GM12891 (cell line): ENCODE measurements around the gene AK4.

Experiments used
- PAX5 ChIP-seq: IDR thresholded peaks from 2 replicates; pipeline ENCODE4 v1.6.1; 2011; ENCODE audit warnings: low read length, moderate library complexity, mild to moderate bottlenecking; ENCODE audit not compliant: insufficient read depth, severe bottlenecking
- POLR2A ChIP-seq: IDR thresholded peaks from 2 replicates; pipeline ENCODE4 v1.6.1; 2011; ENCODE audit warnings: low read depth, low read length, control low read depth
- POLR2AphosphoS5 ChIP-seq: IDR thresholded peaks from 2 replicates; pipeline ENCODE4 v1.6.1; 2011; ENCODE audit warnings: low read depth, low read length, control low read depth
- POU2F2 ChIP-seq: IDR thresholded peaks from 2 replicates; pipeline ENCODE4 v1.6.1; 2011; ENCODE audit warnings: low read depth, mild to moderate bottlenecking, control low read depth, low read length, moderate library complexity
- SPI1 ChIP-seq: IDR thresholded peaks from 2 replicates; pipeline ENCODE4 v1.6.1; 2011; ENCODE audit warnings: low read depth, low read length, control low read depth
- TAF1 ChIP-seq: IDR thresholded peaks from 2 replicates; pipeline ENCODE4 v1.6.1; 2011; ENCODE audit warnings: low read depth, low read length, control low read depth

GRCh38 chr1:65190229-65190628 is 42.2 kb downstream of the AK4 start:
- TF ChIP-seq TAF1 (no peak), POLR2AphosphoS5 (no peak), POLR2A (no peak), SPI1 (no peak), PAX5 (no peak), POU2F2 (no peak)
